GM21576 (cell line): ENCODE data around the gene HDAC6.
"Not testable (repeated sequence)": the region's sequence is repeated elsewhere in the genome, so short reads cannot be mapped to it uniquely, and the experiment has no call there.

ENCODE experiments used
- ATAC-seq: cut with Tn5 transposase; IDR thresholded peaks from one replicate; pipeline ENCODE4 v1.9.1; 2021; ENCODE audit warnings: mild to moderate bottlenecking, moderate library complexity; ENCODE audit not compliant: unreplicated experiment

The HDAC6 gene

GRCh38 chrX:48789366-48790220, 12.3 kb upstream of the HDAC6 start:
- no peak for ATAC-seq

DNA sequence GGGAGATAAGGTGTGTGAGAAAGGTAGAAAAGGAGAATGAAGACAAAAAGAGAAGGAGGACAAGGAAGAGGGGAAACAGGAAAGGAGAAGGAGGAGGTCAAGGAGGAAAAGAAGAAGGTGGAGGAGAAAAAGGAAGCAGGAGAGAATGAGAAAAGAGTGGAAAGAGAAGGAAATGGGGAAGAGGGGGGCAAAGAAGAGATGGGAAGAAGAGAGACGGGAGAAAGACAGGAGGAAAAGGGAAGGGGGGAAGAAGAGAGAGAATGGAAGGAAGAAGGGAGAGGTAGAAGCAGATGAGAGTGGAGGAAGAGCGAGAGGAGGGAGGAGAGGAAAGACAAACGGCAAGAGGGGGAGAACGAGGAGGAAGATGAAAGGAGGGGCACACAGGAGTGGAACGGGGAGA, 11.4 kb upstream of the HDAC6 start:
- no peak for ATAC-seq

DNA sequence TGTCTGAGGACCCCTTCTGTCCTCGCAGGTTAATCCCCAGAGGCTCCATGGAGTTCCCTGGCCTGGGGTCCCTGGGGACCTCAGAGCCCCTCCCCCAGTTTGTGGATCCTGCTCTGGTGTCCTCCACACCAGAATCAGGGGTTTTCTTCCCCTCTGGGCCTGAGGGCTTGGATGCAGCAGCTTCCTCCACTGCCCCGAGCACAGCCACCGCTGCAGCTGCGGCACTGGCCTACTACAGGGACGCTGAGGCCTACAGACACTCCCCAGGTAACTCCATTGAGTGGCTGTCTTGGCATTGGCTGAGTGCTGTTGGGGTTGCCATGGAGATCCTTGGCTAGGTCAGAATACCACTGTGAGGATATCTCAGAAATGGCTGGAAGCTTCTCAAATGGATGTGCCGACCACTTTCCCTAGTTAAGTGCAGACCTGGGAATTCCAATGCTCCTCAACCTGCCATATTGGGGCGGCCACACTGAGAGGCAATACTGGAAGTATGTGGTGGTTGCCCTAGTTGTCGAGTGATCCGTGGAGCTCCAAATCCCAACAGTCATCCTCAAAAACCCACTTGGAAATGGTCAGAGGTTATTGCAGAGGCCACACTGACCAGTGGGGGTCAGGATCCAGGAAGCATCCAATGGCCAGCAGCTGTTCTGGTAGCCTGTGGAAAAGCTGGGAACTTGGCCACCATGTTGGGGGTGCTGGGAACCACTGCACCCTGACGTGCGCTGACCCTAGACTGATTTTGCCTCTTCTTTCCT, 10.6 kb upstream of the HDAC6 start:
- ATAC-seq = no peak

DNA sequence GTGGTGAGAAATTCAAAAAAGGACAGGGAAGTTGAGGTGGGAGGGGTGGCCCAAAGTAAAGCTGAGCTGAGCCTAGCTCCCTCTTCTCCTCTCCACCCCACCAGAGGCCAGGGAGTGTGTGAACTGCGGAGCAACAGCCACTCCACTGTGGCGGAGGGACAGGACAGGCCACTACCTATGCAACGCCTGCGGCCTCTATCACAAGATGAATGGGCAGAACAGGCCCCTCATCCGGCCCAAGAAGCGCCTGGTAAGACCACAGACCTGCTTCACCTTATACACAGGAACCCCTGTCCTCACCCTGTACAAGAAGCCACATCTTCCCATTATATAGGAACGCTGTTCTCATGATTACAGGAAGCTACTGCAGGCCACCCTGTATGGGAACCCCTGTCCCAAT, 9.6 kb upstream of the HDAC6 start:
- no peak for ATAC-seq

- no peak for ATAC-seq
These were observed 7.9 kb upstream of the HDAC6 start for GRCh38 chrX:48793935-48794334.

GRCh38 chrX:48794340-48794910, 7.4 kb upstream of the HDAC6 start:
- no peak for ATAC-seq

DNA sequence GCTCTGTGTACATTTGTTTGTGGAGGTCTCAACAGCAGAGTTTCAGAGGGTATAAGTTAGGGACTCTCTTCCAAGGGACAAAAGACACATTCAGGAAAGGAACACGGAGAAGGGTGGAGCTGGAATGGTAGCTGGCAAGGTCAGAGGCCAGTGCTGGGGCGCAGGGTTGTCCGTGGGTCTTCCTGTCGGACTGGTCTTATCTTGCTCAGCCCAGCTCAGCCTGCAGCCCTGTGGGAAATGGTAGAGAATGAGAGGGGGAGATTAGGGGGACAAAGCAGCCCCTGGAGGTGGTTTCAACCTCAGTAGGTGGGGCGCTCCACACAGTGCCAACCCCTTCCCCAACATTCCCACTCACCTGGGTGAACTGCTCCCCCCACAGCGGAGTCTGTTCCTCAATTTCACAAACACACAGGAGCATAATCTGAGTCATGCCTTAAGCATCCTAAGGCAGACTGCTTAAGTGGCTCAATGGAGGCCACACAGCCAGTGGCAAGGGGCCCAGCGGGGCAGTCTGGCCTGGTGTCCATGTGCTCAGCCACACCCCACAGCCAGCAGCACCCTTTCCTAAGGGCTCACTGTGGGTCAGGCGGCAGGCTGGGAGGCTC, 6.9 kb upstream of the HDAC6 start:
- no peak for ATAC-seq

GRCh38 chrX:48798318-48798717, 3.5 kb upstream of the HDAC6 start:
- ATAC-seq = no peak

- ATAC-seq = no peak
These were observed 1.1 kb upstream of the HDAC6 start for GRCh38 chrX:48800574-48801279.

DNA sequence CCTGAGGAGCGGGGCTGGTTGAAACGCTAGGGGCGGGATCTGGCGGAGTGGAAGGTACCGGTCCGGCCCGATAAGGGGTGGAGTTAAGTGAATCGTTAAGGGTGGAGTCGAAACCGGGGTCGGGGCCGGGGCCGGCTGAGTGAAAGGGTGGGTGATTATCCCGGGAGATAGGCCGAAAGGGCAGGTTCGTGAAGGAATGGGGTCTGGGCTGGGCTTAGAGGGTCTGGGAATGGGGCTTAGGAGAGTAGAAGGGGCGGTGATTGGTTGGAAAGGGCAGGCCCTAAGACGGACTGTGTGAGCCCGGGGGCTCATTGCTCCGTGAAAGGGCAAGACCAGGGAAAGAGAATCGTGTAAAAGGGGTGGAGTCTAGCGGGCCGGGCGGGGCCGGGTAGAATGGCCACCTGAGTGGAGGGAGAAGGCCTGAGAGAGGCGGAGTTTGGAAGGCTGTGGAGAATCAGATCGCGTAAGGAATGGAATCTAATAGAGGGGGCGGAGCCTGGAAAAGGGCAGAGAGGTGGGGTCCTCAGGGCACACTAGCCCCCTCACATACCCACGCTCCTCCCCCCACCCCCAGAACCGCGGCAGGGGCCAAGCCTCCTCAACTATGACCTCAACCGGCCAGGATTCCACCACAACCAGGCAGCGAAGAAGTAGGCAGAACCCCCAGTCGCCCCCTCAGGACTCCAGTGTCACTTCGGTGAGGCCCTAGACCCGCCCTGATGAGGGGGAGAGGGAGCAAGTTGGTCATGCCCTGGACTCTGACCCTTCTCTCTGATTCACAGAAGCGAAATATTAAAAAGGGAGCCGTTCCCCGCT, 430 bp downstream of the HDAC6 start:
- ATAC-seq = peak; percentile 44

GRCh38 chrX:48802905-48803200, 986 bp downstream of the HDAC6 start:
- no peak for ATAC-seq

DNA sequence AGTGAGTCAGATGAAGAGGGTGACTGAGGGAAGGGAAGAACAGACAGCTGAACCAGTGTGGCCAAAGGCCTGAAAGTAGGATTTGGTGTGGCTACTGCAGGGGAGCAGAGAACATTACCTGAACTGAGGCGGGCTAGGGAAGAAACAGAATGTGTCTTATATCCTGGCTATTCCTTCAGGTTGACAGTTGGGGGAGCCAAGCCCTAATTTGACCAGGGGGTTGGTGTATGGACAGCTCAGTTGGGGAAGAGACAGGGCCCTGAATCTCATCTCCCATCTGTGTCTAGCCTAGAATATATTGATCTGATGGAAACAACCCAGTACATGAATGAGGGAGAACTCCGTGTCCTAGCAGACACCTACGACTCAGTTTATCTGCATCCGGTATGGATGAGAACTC, 4.2 kb downstream of the HDAC6 start:
- ATAC-seq = no peak

- no peak for ATAC-seq
These were observed 11.8 kb downstream of the HDAC6 start for GRCh38 chrX:48813644-48814043.

DNA sequence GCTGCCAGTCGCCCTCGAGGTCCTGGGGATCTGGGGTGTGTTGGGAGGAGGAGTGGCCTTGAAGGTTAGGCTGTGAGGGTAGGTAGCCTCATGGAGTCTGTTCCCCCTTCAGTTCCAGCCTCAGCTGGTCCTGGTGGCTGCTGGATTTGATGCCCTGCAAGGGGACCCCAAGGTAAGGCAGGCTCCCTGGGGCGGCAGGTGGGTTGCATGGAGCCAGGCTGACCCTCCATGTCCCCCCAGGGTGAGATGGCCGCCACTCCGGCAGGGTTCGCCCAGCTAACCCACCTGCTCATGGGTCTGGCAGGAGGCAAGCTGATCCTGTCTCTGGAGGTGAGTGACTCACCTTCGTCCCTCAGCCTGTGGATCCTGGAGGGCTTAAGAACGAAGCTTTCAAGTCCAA, 12.9 kb downstream of the HDAC6 start:
- no peak for ATAC-seq

DNA sequence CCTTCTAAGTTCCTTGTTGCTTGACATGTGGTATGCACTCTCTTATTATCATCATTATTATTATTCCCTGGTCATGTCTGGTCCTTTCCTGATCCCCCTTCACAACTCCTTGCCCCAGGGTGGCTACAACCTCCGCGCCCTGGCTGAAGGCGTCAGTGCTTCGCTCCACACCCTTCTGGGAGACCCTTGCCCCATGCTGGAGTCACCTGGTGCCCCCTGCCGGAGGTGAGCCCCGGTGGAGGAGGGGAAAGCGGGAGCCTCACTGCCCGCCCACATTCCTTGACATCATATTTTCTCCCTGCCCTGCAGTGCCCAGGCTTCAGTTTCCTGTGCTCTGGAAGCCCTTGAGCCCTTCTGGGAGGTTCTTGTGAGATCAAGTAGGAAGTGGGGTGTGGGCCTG, 13.4 kb downstream of the HDAC6 start:
- no peak for ATAC-seq

GRCh38 chrX:48816014-48816810, 14.3 kb downstream of the HDAC6 start:
- no peak for ATAC-seq

DNA sequence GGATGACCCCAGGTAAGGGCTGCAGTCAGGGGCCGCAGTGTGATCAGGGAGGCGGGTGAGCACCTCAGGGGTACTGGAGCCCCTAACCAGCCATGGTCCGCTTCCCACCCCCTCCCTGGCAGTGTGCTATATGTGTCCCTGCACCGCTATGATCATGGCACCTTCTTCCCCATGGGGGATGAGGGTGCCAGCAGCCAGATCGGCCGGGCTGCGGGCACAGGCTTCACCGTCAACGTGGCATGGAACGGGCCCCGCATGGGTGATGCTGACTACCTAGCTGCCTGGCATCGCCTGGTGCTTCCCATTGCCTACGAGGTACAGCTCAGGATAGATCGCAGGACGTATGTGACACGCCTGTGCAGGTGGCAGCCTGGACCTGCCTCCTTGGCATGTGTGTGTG, 16.2 kb downstream of the HDAC6 start:
- no peak for ATAC-seq

DNA sequence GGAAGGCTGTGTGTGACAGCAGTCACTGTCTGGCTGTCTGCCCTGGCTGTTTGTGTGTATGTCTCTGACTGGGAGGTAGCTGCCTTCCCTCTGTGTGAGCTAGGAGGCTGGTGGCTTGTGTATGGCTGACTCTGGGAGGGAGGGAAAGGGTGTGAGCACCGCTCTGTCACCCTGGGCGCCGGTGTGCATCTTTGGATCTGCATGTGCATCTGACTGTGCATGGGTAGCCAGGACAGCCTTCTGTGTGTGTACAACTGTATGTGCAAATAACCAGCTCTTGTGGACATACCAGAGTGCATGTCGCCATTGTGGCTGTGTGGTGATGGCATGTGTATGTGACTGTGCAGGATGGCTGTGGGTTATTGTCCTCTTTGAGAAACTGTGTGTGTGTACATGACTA, 17.0 kb downstream of the HDAC6 start:
- no peak for ATAC-seq

DNA sequence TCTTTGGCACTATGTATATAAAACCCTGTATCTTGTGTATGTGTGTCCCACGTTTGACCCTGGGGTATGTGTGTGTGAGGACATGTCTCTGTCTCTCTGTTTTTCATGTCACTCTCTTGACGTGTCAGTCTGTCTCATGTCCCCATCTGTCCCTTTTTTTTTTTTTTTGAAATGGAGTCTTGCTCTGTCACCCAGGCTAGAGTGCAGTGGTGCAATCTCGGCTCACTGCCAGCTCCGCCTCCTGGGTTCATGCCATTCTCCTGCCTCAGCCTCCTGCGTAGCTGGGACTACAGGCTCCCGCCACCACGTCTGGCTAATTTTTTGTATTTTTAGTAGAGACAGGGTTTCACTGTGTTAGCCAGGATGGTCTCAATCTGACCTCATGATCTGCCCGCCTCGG, 17.5 kb downstream of the HDAC6 start:
- ATAC-seq = not testable (repeated sequence)
